Bone marrow (tissue), 2 donors: ENCODE data around the gene BRICD5.

Source experiments
- DNase-seq, 2 donors: peaks; one replicate each; lab custom pipeline; 2025; lab: John Stamatoyannopoulos, UW

The BRICD5 gene

DNA sequence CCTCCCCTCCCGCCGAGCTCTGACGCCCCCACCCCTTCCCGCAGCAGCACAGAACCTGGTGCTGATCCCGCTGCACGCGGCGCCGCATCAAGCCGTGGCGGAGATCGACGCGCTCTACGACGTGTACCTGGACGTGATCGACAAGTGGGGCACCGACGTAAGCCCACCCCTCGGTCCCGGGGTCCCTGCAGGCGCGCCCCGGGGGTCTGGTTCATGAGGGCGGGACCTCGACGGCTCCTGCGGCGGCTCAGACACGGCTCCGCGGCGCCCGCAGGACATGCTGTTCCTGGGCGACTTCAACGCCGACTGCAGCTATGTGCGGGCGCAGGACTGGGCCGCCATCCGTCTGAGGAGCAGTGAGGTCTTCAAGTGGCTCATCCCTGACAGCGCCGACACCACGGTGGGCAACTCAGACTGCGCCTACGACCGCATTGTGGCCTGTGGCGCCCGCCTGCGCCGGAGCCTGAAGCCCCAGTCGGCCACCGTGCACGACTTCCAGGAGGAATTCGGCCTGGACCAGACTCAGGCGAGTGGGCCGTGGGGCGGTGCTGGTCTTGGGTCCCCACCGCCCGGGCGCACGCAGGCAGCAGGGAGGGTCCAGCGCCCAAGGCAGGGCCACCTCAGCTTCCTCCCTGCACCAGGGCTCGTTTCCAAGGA is 27.0 kb upstream of the BRICD5 start:
- no peak for DNase-seq

DNA sequence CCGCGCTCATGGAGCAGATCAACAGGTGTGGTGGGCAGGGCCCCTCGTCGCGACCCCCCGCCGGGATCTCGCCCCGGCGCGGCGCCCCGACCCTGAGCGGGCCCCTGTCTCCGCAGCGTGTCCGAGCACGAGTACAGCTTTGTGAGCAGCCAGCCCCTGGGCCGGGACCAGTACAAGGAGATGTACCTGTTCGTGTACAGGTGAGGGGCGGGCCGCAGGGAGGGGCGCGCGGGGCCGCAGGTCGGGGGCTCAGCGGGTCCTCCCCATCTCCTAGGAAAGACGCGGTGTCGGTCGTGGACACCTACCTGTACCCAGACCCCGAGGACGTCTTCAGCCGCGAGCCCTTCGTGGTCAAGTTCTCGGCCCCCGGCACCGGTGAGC is 26.4 kb upstream of the BRICD5 start:
- DNase-seq, result no peak

DNA sequence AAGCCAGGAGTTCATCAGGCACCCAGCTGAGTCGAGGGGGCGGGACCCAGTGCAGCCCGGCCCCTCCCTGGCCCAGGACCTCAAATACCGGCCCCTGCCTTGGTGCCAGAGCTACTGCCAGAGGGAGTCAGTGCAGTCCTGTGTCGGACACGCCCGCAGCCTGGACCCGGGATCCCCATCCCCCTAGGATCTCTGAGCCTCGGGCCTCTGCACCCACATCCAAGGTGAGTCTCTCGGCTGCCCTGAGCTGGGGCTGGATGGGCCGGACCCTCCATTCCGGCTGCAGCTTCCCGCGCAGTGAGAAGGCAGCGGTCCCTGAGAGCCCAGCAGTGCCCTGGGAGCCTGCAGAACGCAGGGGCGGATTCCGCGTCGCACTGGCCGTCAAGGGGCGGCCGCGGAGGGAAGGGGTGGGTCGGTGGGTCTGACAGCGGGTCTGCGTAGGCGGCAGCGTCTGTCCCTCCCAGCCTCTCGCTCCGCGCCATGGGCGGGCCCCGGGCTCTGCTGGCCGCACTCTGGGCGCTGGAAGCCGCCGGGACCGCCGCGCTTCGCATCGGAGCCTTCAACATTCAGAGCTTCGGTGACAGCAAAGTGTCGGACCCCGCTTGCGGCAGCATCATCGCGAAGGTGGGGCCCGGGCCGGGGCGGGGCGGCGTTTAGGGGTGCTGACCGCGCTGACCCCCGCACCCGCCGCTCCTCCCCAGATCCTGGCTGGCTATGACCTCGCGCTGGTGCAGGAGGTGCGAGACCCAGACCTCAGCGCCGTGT is 25.9 kb upstream of the BRICD5 start, which contains the start of gene DNASE1L2:
Gene DNASE1L2, plus strand, starts transcription at position 108 of the 765 bp plus-strand sequence. Its CDS starts 373 bp downstream, at position 481.
- DNase-seq, result no peak

DNA sequence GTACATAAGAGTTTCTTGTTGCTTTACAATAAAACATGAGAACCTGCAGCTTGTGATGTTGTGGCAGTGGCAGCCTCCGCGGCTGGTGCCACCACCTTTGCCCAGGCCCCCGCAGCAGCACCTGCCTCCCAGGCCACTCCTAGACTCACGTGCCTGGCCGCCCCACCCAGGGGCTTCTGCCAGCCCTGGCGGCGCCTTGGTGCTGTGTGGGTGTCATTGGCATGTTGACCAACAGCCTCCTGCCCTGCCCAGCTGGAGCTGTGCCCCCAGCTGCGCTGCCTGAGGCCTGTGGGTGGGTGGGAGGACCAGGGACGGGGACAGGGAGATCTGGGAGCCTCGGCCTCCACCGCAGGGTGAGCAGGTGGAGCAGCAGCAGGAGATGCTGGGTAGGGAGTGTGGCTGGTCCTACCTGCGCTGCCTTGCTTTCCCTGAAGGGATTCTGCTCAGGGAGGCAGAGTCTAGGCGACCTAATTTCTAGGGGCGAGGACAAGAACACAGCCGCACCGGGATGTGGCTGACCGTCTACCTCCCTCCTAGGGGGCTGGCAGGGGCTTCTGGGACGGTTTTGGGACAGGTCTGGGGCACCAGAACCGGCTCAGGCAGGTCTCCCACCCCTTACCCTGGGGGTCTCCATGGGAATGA is 25.2 kb upstream of the BRICD5 start:
- no peak for DNase-seq

DNA sequence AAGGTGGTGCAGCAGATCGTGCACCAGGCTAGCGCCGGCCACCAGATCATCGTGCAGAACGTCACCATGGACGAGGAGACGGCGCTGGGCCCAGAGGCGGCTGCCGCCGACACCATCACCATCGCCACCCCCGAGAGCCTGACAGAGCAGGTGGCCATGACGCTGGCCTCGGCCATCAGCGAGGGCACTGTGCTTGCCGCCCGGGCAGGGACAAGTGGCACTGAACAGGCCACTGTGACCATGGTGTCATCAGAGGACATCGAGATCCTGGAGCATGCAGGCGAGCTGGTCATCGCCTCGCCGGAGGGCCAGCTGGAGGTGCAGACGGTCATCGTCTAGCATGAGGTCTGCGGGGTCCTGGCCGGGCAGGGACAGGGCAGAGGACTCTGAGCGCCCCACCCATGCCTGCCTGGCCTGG is 24.6 kb upstream of the BRICD5 start:
- DNase-seq, result no peak

DNA sequence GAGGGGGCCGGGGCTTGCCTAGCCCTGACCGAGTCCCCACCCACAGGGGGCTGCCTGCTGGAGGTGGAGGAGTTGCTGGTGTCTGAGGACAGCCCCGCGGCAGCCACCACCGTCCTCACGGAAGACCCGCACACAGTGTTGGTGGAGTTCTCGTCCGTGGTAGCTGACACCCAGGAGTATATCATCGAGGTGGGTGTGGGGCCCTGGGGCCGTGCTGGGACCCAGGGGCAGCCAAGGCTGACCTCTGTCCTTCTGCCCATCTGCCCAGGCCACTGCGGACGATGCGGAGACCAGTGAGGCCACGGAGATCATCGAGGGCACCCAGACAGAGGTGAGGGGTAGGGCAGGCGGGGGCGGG is 24.1 kb upstream of the BRICD5 start:
- no peak for DNase-seq

DNA sequence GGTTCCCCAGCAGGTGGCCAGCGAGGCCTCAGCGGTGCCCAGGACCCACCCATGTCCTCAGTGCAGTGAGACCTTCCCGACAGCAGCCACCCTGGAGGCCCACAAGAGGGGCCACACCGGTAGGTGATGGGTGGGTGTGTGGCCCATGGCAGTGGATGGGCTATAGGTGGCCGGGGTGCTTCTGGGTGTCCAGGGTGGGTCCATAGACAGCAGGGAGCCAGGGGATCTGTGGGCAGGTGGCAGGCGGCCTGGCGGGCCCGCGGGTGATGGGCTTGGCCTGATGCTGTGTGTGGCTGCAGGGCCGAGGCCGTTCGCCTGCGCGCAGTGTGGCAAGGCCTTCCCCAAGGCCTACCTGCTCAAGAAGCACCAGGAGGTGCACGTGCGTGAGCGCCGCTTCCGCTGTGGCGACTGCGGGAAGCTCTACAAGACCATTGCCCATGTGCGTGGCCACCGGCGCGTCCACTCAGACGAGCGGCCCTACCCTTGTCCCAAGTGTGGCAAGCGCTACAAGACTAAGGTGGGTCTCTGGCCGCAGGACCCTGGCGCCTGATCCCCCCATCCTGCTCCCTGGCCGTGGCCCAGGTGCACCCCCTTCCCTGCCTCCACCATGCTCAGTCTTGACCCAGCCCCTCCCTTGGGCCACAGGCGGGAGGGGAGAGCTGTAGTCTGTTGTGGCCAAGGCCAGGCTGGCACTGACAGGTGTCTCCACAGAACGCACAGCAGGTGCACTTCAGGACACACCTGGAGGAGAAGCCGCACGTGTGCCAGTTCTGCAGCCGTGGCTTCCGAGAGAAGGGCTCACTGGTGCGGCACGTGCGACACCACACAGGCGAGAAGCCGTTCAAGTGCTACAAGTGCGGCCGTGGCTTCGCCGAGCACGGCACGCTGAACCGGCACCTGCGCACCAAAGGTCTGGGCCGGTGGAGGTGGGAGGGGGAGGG is 23.5 kb upstream of the BRICD5 start:
- no peak for DNase-seq

DNA sequence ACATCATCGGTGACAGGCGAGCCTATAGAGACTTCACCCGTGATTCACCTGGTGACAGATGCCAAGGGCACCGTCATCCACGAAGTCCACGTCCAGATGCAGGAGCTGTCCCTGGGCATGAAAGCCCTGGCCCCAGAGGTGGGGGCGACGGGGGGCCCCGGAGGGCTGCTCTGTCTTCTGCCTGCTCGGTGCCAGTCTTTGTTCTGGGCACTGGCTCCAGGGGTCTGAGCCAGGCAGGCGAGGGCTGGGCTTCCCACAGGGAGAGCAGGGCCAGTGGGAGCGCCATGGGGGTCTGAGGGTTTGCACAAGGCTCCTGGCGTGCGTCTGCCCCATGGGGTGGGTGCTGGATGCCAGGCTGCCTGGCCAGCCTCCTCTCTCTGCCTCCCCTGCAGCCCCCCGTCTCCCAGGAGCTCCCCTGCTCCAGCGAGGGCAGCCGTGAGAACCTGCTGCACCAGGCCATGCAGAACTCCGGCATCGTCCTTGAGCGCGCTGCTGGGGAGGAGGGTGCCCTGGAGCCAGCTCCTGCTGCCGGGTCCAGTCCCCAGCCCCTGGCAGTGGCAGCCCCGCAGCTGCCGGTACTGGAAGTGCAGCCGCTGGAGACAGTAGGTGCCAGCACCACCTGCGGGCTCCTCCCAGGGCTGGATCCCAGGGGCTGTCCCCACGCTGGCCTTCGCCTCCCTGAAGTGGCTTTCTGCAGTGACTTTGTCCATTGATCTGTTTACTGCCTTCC is 22.5 kb upstream of the BRICD5 start:
- no peak for DNase-seq

DNA sequence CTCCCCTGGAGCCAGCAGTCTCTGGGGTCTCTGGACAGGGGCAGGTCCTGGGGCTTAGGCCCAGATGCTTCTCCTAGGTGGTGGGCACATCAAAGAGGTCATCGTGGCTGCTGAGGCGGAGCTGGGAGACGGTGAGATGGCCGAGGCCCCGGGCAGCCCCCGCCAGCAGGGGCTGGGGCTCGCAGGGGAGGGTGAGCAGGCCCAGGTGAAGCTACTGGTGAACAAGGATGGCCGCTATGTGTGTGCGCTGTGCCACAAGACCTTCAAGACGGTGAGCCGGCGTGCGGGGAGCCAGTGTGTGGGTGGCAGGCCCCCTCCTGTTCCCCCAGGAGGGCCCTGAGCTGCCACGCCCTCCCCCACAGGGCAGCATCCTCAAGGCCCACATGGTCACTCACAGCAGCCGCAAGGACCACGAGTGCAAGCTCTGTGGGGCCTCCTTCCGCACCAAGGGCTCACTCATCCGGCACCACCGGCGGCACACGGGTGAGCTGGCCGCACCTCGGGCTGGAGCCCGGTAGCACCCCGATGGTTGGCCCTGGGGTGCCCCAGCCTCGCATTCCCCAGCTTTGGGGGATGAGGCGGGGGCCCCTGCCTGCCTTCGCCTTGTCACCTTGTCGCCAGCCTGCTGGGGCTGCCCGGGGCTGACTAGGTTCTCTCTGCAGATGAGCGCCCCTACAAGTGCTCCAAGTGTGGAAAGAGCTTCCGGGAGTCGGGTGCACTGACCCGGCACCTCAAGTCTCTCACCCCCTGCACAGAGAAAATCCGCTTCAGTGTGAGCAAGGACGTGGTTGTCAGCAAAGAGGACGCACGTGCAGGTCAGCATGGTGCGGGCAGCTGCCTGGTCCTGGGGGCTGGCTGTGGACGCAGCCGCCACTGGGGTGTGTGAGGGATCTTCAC is 21.7 kb upstream of the BRICD5 start:
- DNase-seq, result no peak

DNA sequence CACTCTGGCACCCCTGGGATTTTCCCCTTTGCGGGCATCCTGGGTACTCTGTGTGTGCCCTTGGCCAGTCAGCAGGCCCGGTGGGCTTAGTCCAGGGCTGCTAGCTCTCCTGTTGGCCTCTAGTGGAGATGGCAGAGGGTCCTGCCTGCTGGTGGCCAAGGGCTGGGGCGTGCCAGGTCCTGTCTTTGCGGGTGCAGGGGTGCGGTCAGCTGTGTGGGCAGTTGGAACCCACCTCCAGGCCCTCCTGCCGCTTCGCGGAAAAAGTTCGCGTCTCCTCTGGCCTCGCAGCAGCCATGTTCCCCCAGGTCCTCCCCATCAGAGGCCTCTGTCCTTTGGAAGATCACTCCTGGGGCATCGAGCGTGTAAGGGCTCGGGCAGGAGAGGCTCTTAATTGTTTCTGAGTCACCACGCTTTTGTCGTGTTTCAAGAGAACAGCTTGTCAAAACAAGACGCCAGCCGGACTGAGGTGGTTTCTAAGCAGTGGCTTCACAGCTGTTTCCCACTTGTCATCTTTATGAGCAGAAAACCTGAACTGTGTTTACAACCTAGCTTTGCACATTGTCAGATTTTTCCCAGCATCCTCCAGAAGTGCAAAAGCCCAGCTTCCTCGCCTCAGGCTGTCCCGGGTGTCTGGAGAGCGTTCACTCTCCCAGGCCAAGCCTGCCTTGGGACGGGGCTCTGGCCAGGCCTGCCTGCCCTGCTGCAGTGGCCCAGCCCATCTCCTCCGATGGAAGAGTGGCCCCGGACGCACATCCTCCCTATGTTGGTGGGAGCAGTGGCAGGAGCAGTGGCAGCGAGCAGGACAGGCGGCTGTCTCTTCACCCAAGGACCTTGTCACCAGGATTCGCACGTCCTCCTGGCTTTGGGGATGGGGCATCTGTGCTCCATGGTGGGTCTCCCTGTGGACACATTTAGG is 20.6 kb upstream of the BRICD5 start:
- DNase-seq, result no peak

DNA sequence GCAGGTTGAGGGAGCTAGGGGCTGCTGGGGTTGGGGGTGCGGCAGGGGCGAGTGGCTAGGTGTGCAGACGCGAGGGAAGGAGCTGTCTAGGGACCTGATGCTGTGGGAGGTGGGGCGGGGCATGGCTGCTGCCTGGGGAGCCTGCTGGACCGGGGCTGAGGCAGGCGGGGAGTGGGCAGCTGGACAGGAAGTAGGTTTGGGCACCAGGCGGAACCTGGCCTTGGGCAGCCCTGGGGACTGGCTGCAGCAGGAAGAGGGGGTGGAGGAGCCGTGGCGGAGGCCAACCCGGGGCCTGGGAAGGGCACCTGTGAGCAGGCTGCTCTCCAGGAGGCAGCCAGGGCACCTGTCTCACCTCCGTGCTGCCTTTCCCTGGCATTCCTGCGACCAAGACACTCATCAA is 19.7 kb upstream of the BRICD5 start:
- DNase-seq, result no peak

DNA sequence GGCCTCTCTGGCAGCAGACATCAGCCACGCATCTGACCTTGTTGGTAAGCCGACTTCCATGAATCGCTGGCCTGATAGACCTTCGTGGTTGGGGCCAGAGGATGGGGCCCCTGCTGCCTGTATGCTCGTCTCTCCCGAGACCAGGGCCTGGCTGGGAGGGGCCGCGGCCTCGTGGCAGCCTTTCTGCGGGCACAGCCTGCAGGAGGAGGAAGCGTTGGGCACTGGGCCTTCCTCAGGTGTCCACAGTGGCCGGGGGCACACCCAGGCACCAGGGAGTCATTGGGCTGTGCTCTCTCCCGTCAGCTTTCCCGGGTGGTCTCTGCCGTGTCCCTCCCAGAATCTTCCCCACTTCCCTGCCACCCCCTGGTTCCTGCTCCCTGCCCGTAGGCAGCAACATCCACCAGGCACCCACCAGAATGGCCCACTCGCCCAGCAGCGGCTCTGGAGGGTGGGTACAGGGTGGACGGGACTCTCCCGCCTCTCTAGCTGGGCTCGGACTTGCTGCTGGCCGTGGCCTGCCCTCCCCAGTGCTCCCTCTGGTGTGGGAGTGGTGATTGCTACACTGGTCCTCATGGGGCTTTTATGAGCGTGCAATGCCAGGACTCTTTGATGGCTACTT is 19.1 kb upstream of the BRICD5 start:
- no peak for DNase-seq

DNA sequence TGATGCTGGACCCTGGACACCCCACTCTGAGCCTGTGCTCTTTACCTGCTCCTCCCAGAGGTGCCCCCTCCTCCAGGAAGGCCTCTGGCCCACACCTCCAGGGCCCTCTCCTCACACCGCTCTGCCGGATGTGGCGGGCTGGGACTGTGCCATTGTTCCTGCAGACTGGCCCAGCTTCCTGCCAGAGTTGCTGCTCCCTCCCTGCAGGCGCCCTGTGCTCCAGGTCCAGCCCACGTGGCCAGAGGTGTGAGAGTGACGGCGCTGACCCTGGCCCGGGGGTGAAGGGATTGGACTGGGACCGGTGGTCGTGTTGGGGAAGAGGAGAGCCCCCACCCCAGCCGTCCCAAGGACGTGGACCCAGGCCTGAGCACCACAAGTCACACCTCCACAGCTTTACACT is 18.4 kb upstream of the BRICD5 start:
- DNase-seq, result no peak

DNA sequence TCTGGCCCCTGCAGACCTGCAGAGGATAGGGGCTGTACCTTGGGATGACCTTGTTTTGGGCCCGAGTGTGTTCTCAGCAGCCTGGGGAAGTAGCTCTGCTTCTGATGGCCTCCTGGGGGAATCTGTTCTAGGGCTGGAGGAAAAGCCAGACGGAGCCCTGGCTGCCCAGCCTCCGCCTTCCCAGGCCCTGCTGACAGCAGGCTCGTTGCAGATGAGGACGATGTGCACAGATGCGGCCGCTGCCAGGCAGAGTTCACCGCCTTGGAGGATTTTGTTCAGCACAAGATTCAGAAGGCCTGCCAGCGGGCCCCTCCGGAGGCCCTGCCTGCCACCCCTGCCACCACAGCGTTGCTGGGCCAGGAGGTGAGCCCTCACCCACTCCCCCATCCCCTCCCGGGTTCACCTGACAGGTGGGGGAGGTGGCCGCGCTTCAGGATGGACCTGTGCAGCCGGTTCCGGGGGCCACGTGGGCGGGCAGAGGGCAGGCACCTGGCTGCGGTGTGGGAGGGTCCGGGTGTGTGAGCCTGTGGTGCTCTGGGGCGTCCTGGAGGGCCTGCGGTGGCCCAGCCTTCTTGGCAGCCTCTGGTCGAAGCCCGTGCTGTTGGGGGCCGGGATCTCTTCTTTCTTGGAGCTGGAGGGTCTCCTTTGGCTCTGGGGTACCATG is 17.6 kb upstream of the BRICD5 start:
- no peak for DNase-seq

DNA sequence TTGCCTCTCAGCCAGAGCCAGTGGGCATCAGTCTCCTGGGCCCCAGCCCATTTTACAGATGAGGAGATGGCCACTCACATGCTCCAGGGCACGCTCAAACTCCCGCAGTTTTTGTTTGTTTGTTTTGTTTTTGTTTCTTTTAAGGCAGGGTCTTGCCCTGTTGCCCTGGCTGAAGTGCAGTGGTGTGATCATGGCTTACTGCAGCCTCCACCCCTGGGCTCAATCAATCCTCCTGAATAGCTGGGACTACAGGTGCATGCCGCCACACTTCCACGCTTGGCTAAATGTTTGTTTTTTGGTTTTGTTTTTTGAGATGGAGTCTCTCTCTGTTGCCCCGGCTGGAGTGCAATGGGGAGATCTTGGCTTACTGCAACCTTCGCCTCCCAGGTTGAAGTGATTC is 16.3 kb upstream of the BRICD5 start:
- DNase-seq, result no peak

DNA sequence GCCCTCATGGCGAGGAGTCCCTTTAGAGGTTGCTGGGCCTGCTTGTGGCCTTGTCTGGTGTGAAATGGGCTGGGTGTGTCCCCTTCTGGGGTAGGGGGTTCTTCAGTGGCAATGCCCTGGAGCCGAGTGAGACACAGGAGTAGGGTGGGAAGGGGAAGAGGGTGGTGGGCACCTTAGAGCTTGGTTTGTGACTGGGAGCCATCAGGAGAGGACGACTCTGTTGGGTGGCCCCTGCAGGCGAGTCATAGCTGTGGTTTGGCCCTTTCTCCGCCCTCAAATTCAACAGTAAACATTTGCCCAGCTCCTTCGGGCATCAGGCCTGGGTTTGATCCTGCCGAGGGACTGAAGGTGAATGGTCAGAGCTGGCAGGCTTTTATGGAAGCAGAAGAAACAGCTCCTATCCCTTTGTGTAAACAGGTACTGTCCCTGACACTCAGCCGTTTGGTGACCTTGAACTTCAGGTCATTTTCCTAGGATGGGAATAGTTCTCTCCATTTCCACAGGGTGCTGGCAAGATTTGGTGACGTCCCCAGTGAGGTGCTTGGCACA is 15.7 kb upstream of the BRICD5 start:
- DNase-seq, result no peak

DNA sequence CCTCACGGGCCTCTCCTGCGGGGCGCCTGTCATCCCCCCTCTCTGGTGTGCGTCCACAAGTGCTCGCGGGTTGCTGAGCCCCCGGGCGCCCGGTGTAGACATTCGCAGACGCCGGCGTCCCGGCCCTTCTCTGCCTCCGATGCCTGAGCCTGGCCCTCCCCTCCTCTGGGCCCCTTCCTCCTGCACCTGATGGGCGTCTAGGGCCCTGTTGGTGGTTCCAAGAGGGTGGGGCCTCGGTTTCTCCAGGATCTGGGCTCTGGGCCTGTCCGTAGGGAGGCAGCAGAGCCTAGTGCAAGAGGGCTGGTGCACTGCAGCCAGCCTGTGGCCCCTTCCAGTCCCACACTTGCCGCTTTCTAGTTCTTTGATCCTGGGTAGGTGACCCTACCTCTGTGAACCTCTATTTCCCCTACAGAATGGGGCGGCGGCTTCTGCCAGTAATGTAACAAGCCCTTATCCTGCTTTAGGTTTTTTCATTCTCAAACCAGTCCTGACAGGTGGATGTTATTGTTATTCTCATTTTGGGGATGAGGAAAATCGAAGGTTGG is 13.4 kb upstream of the BRICD5 start:
- peak in 1 of 2 donors; percentile 46 for DNase-seq
